GM10248 (cell line): ENCODE results near the gene COL23A1.
"Not testable (repeated sequence)": the region's sequence is repeated elsewhere in the genome, so short reads cannot be mapped to it uniquely, and the experiment has no call there.

Experiments used
- CTCF ChIA-PET: fragments of 300-600 bp; sonication (Branson Sonifier 250); formaldehyde crosslinking; extraction: SDS; loops from one replicate; lab custom pipeline; 2021; ENCODE audit warnings: antibody characterized with exemption; lab: Yijun Ruan, JAX
- POLR2A ChIA-PET: fragments of 350-650 bp; sonication (Branson Sonifier 250); formaldehyde crosslinking; extraction: SDS; loops from one replicate; lab custom pipeline; 2020; ENCODE audit warnings: antibody characterized with exemption; lab: Yijun Ruan, JAX
- DNase-seq: peaks from one replicate; pipeline ENCODE4 v3.0.0; 2012; ENCODE audit errors: extremely low spot score
- CTCF ChIP-seq: IDR thresholded peaks from 2 replicates; pipeline ENCODE4 v1.5.1; 2012; ENCODE audit warnings: mild to moderate bottlenecking, low read depth; ENCODE audit errors: extremely low read depth, missing control alignments, control extremely low read depth

Gene COL23A1

GRCh38 chr5:178375348-178375747 lies 214.8 kb downstream of the COL23A1 start:
- no peak for TF ChIP-seq CTCF
- DNase-seq, result no peak
- CTCF ChIA-PET, result no interaction called here
- POLR2A ChIA-PET, result no interaction called here

- CTCF ChIA-PET, result interaction anchor here (1.0 kb wide), 1 partner anchor 139 kb away, joined by 3 read pairs; no protein-coding TSS in a partner anchor
- POLR2A ChIA-PET, result no interaction called here
- no peak for TF ChIP-seq CTCF
- DNase-seq, result no peak
These were observed 216.5 kb downstream of the COL23A1 start for GRCh38 chr5:178373711-178374110.

DNA sequence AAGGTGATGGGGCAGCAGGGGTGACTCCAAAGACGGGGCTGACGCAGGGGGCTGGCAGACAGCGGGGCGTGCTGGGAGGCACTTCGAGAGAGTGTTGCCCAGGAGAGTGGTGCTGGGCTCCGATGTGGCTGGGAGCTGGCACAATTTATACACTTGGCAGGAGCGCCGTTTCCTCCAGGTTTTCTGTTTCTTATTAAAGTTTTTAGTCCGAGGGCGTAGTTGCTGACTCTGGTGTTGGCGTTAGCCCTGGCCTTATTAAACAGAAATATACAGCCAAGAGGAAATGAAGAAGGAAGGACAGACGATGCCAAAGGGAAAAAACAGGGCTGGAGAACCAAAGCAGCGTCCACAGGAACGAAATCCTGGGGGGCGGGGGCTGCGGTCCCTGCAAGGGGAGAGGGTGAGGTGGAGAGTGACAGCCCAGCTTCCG lies 218.0 kb downstream of the COL23A1 start:
- TF ChIP-seq CTCF, result no peak
- DNase-seq, result no peak
- POLR2A ChIA-PET, result no interaction called here
- CTCF ChIA-PET, result no interaction called here

DNA sequence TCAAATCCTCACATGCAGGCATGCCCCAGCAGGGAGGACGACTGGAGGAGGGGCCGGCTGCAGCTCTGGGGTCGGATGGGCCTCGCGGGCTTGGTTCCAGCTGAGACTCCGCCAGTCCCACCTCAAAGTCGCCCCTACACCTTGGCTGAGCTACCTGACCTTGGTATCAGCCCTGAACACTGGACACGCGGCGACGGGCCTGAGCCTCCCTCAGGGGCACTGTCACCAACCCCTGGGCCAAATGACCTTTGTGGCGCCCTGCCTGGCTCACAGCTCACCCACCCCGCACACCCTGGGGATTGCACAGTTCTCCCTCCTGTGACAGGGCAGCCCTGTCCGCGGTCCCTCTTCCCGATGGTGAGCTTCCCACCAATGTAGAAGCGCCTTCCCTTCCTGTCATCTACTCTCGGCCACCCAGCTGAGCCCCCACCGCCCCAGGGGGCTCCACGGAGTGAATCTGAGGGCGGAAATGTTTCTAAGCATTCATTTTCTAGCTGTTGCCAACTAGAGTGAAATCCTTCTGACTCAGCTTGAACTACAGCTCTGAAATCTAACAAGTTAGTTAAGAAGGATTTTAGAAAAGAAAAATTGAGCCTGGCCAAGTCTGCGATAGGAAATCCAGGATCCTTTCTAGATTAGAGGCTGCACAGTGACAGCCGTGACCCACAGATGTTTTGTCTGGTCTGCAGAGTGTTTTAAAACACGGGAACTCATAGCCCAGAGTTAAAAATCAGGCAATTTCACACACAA lies 218.7 kb downstream of the COL23A1 start:
- POLR2A ChIA-PET, result no interaction called here
- DNase-seq, result no peak
- CTCF ChIA-PET, result interaction anchor here (1.0 kb wide), 1 partner anchor 10 kb away, joined by 4 read pairs; no protein-coding TSS in a partner anchor
- TF ChIP-seq CTCF, result no peak

DNA sequence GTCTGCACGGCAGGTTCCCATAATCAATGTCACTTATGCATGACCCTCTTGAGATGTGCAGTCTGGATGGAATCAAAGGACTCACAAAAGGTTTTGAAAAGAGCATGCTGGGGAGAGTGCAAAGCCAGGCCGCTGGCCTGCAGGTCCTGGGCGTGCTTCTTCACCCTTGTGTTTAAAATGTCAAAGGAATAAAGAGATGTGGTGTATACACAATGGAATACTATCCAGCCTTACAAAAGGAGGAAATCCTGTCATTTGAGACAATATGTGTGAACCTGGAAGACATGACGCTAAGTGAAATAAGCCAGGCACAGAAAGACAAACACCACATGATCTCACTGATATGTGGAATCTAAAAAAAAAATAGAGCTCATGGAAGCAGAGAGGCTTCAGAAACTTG lies 220.1 kb downstream of the COL23A1 start:
- no peak for DNase-seq
- ChIA-PET POLR2A (no interaction called here), CTCF (no interaction called here)
- TF ChIP-seq CTCF, result no peak

DNA sequence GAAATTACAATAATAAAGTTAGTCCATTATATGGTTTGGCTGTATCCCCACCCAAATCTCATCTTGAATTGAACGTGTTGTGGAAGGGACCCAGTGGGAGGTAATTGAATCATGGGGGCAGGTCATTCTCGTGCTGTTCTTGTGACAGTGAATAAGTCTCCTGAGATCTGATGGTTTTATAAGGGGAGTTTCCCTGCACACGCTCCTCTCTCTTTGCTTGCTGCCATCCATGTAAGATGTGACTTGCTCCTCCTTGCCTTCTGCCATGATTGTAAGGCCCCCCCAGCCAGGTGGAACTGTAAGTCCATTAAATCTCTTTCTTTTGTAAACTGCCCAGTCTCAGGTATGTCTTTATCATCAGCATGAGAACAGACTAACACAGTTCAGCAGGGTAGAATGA lies 220.7 kb downstream of the COL23A1 start:
- DNase-seq, CTCF ChIA-PET, POLR2A ChIA-PET: not testable (repeated sequence)

DNA sequence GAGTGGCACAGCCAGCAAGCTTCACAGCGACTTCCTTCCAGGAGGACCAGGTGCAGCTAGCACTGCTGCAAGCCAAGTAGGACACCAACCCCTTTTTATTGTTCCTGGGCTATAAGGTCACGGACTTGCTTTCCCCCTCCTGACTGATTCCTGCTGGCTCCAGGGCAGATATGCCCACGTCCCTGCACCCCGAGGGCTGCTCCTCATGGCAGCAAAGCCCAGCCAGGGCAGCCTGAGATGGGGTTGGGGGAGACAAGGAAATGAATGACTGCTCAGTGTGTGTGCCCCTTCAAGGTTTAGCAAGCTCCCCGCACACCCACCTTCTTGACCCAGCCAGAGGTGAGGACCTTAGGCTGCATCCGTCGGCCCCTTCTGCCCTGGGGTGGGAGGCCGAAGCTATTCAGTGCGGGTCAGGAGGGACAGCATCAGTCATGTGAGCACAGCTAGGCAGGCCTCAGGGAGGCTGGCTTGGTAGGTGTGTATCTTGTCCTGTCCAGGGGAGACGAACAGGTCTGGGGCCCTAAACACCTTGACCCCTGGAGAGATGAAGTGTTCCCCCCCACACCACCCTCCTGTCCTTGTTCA lies 221.4 kb downstream of the COL23A1 start:
- ChIA-PET CTCF (no interaction called here), POLR2A (no interaction called here)
- no peak for DNase-seq
- no peak for TF ChIP-seq CTCF
